Transverse colon (tissue), 4 donors: ENCODE measurements around the gene ANAPC2.

Experiments
- CTCF ChIP-seq, 5 experiments: fragments of 200-600 bp in 3 of 5; fragments of 450-650 bp in 2 of 5; sonication (generic) in 3 of 5; IDR thresholded peaks; 1 replicate in 2 of 5; 2 replicates in 3 of 5; pipeline ENCODE4 v1.5.1; 2016 to 2017; ENCODE audit warnings: antibody characterized with exemption in 5 of 5, inconsistent platforms in 3 of 5, mild to moderate bottlenecking in 2 of 5, moderate library complexity in 1 of 5
- EP300 ChIP-seq: sonication (generic); formaldehyde crosslinking; IDR thresholded peaks from one replicate; pipeline ENCODE4 v1.6.1; 2017; ENCODE audit warnings: antibody characterized with exemption, low read depth
- POLR2A ChIP-seq: fragments of 450-650 bp; IDR thresholded peaks from one replicate; pipeline ENCODE4 v1.6.1; 2016; ENCODE audit warnings: antibody characterized with exemption, mild to moderate bottlenecking, moderate library complexity
- POLR2AphosphoS5 ChIP-seq, 3 donors: sonication (generic); formaldehyde crosslinking; IDR thresholded peaks; one replicate each; pipeline ENCODE4 v1.6.1; 2016; ENCODE audit warnings: antibody characterized with exemption in 3 of 3

GRCh38 chr9:137129456-137130175 is 58.7 kb downstream of the ANAPC2 start:
- TF ChIP-seq POLR2A (peak; percentile 39), CTCF (IDR thresholded peaks at IDR 0.05) (peak in 1 of 5 experiments; percentile 15), EP300 (no peak), POLR2AphosphoS5 (IDR thresholded peaks at IDR 0.05) (peak; percentile 63 to 77 (median 72))
